GM18868 (cell line): Measurements from ENCODE around the gene HINT2.

Experiments used
- ATAC-seq: cut with Tn5 transposase; IDR thresholded peaks from one replicate; pipeline ENCODE4 v1.9.1; 2021; ENCODE audit warnings: mild to moderate bottlenecking, moderate library complexity; ENCODE audit not compliant: unreplicated experiment

Gene HINT2

DNA sequence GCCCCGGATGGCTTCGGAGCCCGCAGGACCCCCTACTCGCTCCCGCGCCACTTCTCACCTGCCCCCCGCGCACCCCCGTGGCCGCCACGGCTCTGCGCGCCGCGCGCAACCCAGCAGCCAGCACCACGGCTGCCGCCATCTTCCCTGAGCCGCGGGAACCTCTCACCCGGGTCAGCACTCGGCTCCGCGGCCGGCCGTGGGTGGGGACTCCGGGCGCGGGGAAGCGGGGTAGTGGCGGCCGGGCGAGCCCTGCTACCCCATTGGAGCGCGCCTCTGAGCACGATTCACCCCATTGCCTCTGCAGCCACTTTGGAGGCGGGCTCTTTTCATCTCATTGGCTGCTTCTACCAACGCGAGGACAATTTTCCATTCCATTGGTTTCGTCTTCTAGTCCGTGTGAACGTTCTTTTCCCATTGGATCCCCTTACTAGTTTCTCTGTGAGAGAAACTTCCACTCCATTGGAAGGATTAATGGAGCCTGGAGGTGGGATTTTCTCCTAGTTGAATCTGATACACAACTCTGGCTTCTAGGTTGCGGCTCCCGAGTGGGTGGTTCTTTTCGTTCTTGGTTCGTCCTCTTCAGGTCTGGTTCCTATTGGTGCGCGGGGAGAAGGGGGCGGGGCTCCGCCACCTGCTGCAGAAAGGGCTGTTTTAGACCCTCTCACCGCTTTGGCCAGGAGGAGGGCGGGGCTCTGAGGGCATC lies at the start of gene HINT2:
Gene HINT2 (minus strand): TSS at position 202 of the 703 bp plus-strand sequence. CDS start 63 bp downstream, at position 139.
- peak; percentile 68 for ATAC-seq

DNA sequence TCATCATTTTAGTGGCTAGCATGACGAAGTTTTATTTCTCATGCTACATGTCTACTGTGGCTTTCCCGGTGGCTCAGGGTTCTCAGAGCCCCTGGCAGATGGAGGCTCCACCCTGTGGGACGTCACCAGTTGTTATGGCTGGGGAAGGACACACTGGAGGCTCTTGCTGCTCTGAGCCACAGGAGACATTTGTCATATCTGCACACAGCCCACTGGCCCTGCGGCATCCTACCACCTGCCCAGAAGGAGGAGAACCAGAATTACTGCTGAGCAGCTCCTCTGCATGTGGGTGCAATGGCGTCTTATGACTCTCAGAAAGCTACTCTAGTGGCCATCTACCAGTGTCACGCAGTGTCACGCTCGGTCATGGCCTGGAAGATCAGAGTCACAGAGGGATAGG lies 48.7 kb upstream of the HINT2 start:
- no peak for ATAC-seq

DNA sequence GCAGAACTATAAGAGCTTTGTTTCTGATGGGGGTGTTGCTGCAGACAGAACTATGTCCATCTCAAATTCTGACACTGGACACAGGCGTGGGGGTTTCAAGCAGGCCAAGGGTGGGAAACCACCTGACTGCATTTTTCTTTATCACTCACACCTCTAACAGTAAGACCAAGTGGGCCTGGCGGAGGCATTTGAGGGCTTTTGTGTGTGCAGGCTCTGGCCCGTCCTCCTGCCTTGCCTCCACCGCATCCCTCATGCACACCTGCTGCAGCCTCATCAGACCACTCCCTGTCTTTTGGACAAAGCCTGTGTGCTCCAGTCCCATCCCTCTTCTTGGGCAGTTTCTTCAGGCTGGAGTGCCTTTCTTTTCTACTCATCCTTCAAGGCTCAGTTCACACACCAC lies 47.5 kb upstream of the HINT2 start:
- ATAC-seq: no peak

DNA sequence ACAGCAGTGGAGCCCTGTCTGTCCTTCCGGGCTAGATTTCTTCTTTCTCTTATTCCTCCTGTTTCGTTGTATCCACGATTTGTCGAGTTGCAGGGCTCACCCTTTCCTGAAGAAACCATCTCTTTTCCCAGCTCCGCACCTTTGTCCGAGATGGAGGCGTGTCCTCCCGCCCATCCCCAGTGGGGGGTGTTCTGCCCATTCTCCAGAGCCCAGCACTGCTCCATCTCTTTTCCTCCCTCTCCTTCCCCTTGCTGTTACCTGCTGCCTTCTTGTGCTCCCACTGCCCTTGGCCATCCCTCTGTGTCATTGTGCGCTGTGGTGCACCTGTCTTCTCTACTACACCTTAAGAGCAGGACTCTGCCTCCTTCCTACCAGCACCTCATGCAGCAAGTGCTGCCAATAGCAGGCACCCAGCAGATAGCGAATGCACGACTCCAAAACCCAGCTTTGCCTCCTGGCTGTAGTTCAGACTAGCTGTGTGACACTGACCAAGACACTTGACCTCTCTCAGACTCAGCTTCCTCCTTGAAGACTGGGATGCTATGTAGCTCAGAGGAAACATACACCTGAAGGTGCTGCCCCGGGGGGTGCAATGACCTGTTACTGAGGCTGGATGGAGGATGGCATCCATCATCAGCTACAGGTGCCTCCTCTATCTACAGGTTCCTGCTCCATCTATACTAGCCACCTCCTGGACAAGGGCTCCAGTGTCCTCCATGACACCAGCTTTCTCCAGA lies 46.5 kb upstream of the HINT2 start:
- no peak for ATAC-seq

DNA sequence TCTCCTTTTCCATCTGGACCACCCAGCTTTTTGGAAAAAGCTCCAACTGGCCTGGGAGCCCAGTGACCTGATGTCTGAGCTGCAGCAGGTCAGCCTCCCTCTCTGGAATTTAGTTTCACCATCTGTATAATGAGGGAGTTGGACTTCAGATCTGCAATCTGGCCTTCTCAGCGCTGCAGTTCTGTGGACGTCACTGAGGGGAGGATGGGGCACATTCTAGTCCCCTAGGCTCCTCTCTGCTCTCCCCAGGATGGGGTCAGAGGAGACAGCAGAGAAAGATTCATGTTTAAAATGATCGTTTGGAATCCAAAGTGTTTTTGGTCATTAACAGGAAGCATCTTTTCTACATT lies 45.1 kb upstream of the HINT2 start:
- no peak for ATAC-seq

DNA sequence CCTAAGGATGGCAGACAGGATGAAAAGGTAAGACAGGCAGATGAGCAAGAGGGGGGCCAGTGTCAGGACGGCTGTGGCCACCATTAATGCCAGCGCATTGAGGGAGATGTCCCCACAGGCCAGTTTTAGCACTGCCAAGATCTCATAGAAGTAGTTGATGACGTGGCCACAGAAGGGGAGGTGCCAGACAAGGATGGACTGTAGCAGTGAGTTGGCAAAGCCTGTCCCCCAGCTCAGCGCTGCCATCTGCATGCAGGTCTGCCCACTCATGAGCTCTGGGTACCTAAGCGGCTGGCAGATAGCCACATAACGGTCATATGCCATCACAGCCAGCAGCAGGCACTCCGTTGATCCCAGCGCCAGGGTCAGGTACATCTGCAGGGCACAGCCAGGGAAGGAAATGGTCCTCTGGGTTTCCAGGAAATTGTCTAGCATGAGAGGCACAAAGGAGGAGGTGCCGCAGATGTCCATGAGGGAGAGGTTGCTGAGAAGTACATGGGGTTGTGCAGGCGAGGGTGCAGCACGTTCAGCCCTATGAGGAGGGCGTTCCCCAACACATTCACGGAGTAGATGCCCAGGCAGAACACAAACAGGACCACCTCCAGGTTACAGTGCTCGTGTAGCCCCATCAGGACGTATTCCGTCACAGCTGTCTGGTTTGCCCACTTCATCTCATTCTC lies 44.6 kb upstream of the HINT2 start:
- no peak for ATAC-seq

DNA sequence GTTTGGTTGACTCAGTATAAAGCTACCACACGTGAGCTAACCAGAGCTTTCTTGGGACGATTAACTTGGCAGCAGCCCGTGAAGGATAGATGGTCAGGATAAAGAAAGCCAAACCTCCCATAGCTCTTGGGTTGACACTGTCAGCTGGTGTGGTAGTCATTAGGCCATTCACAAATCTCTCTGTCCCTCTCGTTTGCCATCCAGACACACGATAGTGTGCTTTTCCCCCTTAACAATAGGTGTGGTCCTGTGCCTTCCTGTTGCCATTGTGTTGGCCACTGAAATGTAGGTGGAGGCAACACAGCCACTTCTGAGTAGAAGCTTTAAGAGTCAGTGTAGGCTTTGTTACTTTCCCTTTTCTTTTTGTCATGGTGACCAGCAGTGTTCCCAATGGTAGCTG lies 43.6 kb upstream of the HINT2 start:
- ATAC-seq: no peak

DNA sequence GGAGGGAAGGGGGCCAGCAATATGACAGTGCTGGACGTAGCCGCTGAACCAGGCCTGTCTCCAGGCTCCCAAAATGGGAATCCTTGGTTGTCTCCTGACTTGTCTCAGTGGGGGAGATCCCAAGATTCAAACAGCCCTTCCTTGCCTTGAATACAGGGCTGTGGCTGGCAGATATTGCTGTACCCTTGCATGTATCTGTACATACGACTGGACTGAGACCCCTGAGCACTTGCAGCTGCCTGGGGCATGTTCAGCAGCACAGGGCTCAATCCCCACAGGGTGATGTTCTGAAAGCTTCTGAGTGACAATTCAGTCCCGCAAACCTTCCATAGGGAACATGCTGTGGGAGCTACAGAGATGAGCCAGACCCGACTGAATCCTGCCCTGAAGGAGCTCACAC lies 42.0 kb upstream of the HINT2 start:
- no peak for ATAC-seq

DNA sequence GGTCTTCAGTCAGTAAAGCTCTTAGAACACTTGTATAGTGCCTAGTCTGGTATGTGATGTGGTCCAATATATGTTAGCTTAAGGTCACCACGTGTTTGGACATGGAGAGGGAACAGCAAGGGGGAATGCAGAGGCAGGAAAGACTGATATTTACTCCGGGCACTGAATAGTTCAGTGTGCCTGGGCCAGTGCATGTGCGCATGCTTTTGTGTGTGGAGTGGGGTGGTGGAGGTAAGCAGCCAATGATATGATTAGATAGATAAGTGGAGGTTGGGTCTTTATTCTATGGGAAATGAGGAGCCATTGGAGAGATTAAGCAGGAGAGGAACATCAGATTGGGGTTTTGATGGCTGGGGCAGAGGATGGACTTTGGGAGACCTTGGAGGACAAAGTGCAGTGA lies 41.4 kb upstream of the HINT2 start:
- no peak for ATAC-seq

DNA sequence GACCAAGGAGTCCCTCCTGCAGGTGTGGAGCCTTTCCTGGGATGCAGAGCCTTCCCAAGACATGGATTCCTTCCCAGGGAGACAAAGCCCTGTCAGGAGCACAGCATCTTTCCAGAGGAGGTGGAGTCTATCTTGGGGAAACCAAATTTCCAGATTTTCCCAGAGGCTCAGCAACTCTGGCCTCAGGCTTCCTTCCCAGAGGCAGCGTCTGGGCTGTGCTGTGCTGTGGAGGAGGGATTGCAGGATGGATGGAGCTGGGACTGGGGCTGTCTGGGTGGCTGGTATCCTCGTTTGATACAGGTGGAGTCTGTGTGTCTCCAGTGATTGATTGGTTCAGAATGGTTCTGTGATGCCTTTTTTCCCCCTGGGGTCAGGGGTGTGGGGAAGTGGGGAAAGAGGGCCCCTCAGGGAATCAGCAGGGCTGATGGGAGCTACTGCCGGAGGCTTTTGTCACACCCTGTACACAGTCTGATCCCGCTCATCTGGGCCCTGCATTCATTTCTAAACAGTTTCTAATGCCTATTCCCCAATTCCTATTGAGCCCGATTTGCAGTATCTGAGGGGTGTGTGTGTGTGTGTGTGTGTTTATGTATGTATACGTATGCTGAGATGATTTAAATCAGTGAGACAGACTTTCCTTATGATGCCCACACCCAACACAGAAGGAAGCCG lies 39.4 kb upstream of the HINT2 start:
- ATAC-seq: no peak

DNA sequence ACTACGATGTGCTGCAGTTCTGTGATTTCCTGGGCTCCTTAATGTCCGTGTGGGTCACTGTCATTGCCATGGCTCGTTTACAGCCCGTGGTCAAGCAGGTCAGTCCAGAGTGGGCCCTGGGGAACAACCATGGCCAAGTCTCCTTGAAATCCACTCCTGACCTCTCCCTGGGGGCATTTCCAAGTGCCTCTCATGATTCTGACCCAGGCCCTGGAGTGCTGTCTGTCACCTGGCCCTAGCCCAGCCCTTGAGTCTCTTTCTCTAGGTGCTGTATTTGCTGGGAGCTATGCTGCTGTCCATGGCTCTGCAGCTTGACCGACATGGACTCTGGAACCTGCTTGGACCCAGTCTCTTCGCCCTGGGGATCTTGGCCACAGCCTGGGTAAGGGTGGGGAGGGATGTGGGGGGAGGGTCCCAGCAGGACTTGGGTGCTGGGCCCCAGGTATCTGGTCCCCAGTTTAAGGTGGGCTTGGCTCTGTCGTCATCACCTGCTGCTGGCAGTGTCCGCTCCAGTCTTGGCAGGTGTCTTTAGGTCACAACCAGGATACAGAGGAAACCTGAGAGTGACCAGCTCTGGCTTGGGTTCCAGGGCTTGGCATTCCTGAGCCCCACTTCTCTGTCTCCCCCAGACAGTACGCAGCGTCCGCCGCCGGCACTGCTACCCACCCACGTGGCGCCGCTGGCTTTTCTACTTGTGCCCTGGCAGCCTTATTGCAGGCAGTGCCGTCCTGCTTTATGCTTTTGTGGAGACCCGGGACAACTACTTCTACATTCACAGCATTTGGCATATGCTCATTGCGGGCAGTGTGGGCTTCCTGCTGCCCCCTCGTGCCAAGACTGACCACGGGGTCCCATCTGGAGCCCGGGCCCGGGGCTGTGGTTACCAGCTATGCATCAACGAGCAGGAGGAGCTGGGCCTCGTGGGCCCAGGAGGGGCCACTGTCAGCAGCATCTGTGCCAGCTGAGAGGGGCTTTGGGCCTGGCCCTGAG lies 38.3 kb upstream of the HINT2 start:
- no peak for ATAC-seq

DNA sequence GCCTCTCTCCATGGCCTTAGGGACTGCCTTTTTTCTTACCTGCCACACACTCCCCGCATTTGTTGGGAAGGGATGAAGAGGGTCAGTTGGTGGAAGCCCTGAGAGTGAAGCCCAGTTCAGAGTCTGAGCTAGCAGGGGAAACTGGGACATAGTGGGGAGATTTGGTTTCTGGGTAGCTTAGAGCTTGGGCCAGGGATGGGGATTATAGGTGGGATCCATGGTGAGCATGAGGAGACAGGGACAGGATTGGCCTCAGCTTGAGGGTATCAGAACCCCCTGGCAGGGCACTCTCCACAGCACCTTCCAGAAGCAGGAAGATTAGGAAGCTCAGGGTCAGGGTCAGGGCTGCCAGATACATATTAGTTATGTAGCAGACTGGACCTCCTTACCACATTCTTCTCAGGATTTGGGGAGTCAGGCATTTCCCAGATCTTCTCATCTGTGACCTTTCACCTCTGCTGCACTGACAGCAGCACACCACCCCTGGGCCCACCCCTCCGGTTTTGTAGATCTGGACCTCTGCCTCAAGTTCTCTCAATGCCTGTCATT lies 37.5 kb upstream of the HINT2 start:
- no peak for ATAC-seq

DNA sequence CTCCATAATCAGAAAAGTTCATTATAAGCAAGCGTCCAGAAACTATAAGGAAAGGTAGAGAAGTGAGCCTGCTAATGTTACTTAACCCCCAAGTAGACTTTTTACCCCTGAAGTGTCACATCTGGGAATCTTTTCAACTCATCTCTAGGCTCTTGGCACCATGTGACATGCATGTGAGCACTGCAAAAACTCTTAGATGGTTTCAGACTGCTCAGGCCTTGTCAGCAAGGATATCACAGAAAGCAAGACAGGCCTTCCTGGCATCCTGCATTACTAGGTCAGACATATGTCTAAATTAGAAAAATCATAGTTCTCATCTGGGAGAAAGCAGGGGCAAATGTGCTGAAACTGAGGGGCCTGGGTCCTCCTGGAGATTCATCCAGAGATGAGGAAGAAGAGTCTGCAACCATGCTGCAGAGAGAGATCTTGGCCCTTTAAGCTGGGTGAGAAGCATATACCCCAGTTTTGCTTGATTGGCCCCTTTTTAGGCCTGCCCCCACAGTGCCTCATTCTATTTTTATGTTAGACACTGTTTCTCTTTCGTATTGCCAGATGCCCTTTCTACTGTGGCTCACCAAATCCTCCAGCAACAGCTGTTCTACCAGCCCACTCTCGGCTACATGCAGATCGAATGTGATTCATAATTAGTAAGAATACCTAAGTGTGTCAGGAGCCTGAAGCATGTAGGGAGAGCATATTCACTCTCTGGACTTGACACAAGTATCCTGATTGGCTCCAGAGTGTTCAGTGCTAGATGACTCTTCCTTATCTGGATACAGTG lies 33.1 kb upstream of the HINT2 start:
- ATAC-seq: peak; percentile 90

DNA sequence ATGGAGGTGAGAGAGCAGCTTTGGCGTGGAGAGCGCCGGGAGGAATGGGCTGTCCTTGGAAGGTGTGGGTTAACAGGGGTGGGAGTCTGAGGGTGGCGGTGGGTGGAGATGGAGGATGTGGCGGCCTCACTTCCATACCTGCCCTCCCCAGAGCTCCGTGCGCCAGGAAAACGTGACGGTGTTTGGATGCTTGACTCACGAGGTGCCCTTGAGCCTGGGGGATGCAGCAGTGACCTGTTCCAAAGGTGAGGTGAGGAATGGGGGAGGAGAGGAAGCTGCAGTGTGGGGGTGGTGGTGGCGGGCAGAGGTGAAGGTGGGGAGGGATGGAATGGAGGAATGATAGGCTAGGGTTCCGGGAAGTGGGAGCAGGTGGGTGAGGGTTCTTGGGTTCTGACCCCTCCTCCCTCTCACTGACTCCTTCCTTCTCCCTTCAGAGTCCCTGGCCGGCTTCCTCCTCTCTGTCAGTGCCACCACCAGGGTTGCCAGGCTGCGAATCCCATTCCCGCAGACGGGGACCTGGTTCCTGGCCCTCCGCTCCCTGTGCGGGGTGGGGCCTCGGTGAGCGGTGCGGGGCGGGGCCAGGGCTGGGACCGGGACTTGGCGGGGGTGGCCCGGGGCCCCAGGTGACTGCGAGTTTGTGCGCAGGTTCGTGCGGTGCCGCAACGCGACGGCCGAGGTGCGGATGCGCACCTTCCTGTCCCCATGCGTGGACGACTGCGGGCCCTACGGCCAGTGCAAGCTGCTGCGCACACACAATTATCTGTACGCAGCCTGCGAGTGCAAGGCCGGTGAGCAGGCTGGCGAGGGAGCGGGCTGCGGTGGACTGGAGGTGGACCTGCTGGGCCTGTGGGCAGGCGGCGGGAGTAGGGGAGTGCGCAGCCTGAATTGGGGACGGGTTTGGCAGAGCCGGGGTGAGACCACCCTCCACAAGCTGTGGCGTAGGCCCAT lies 31.3 kb upstream of the HINT2 start:
- no peak for ATAC-seq

DNA sequence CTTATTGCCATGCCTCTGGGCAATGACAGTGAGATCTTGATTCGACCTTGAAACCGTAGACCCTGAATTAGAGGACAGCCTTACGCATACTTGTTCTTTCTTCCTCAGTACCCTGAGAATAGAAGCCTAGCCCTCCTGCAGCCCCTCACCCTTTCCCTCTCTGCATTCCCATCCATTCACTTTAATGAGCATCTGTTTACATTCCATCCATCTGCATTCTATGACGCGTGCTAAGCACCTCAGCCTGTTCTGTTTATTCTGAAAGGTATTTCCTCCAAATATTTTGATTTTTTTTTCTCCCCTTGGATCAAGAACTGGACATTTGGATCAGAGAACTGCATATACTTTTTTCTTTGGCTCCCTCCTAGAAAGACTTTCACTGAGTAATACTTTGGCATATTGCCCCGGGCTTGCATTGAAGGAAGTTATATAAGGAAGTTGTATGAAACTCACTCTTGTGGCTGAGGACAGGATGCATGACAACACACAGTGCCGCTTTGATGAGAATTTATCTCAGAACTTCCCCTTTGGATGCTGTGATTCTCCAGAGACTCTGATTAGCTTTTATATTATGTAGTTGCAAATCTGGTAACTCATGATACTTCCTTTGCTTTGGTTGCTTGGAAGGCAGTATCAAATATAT lies 29.9 kb upstream of the HINT2 start:
- peak; percentile 41 for ATAC-seq

DNA sequence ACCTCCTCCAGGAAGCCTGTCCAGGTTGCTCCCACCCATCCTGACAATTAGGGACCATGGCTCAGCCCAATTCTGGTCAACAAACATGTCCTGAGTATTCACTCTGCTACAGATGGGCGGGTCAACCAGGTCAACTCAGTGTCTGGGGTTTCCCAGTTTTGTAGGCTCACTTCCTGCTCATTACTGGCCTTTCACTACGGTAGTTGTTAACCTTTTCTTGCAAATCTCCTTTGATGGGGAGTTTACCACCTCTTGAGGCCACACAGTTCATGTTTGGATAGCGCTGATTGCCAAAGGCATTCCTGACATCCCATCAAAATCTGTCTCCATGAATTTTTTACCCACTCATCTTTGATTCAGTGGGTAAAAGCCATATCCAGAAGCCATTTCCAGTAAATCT lies 28.0 kb upstream of the HINT2 start:
- ATAC-seq: no peak

DNA sequence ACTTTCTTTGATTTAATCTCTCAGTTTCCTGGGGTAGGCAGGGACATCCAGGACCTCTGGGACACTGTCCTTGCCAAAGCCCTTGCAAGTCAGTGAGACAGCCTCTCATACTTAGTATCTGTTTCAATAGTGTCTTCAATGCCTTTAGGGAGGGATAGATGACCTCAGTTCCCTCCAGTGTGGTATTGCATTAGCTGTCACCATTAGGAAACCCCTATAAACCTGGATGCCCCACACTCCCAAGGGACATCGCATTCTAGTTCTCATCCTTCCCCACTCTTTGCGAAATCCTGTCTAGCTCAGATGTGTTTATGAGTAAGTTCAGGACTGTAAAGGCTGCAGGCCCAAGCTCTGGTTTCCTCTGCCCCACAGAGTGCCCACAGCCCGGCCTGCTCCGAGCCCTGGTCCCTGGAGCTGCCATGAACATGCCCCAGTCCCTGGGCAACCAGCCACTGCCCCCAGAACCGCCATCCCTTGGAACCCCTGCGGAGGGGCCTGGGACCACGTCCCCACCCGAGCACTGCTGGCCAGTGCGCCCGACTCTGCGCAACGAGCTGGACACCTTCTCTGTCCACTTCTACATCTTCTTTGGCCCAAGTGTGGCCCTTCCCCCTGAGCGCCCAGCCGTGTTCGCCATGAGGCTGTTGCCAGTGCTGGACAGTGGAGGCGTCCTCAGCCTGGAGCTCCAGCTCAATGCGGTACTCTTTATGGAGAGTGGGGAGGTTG lies 27.3 kb upstream of the HINT2 start:
- no peak for ATAC-seq
